ENCODE data around the gene MYBPC3. TPM values are rescaled to one million over a fixed set of nuclear protein-coding genes. Genes with fewer than 3 reads are reported as not detected.

Gene MYBPC3
- total RNA-seq, 1 donor from 2014 or later, result not detected

- no peaks in the 10 kb centered on the region for H3K4me1 Mint-ChIP-seq (ENCODE audit: low read depth, unreplicated experiment)
- no peak overlapping the region for H3K4me3 Mint-ChIP-seq (ENCODE audit: unreplicated experiment)
- TF ChIP-seq CTCF (IDR thresholded peaks at IDR 0.05; ENCODE audit: partially characterized antibody, unreplicated experiment), result no peak
- H3K36me3 Mint-ChIP-seq (ENCODE audit: unreplicated experiment), result no peaks in the 10 kb centered on the region
- H3K9me3 Mint-ChIP-seq (ENCODE audit: unreplicated experiment), result peaks cover 2% of the 10 kb centered on the region
- no peak overlapping the region for H3K27ac Mint-ChIP-seq (ENCODE audit: unreplicated experiment)
- DNase-seq, result no peak
- H3K27me3 Mint-ChIP-seq (ENCODE audit: unreplicated experiment), result no peaks in the 10 kb centered on the region
Measured at GRCh38 chr11:47384498-47384897, 32.0 kb upstream of the MYBPC3 start.

- Mint-ChIP-seq H3K4me1 (ENCODE audit: low read depth, unreplicated experiment) (no peaks in the 10 kb centered on the region), H3K4me3 (ENCODE audit: unreplicated experiment) (no peak overlapping the region), H3K36me3 (ENCODE audit: unreplicated experiment) (no peaks in the 10 kb centered on the region), H3K27me3 (ENCODE audit: unreplicated experiment) (no peaks in the 10 kb centered on the region), H3K27ac (ENCODE audit: unreplicated experiment) (no peak overlapping the region), H3K9me3 (ENCODE audit: unreplicated experiment) (peaks cover 2% of the 10 kb centered on the region)
- no peak for TF ChIP-seq CTCF (IDR thresholded peaks at IDR 0.05; ENCODE audit: partially characterized antibody, unreplicated experiment)
- DNase-seq, result no peak
Measured at GRCh38 chr11:47383071-47383470, 30.6 kb upstream of the MYBPC3 start.

GRCh38 chr11:47380078-47380477 is 27.6 kb upstream of the MYBPC3 start:
- H3K27ac Mint-ChIP-seq (ENCODE audit: unreplicated experiment), result no peak overlapping the region
- no peak for DNase-seq
- peaks cover 2% of the 10 kb centered on the region for H3K9me3 Mint-ChIP-seq (ENCODE audit: unreplicated experiment)
- no peaks in the 10 kb centered on the region for H3K36me3 Mint-ChIP-seq (ENCODE audit: unreplicated experiment)
- no peak for TF ChIP-seq CTCF (IDR thresholded peaks at IDR 0.05; ENCODE audit: partially characterized antibody, unreplicated experiment)
- no peaks in the 10 kb centered on the region for H3K4me1 Mint-ChIP-seq (ENCODE audit: low read depth, unreplicated experiment)
- no peaks in the 10 kb centered on the region for H3K27me3 Mint-ChIP-seq (ENCODE audit: unreplicated experiment)
- H3K4me3 Mint-ChIP-seq (ENCODE audit: unreplicated experiment), result no peak overlapping the region

- no peak for TF ChIP-seq CTCF (IDR thresholded peaks at IDR 0.05; ENCODE audit: partially characterized antibody, unreplicated experiment)
- no peak for DNase-seq
- H3K36me3 Mint-ChIP-seq (ENCODE audit: unreplicated experiment), result no peaks in the 10 kb centered on the region
- H3K27me3 Mint-ChIP-seq (ENCODE audit: unreplicated experiment), result no peaks in the 10 kb centered on the region
- H3K4me1 Mint-ChIP-seq (ENCODE audit: low read depth, unreplicated experiment), result no peaks in the 10 kb centered on the region
- H3K27ac Mint-ChIP-seq (ENCODE audit: unreplicated experiment), result no peak overlapping the region
- peaks cover 2% of the 10 kb centered on the region for H3K9me3 Mint-ChIP-seq (ENCODE audit: unreplicated experiment)
- H3K4me3 Mint-ChIP-seq (ENCODE audit: unreplicated experiment), result no peak overlapping the region
Measured at GRCh38 chr11:47379317-47379716, 26.8 kb upstream of the MYBPC3 start.

- Mint-ChIP-seq H3K4me1 (ENCODE audit: low read depth, unreplicated experiment) (no peaks in the 10 kb centered on the region), H3K27me3 (ENCODE audit: unreplicated experiment) (no peaks in the 10 kb centered on the region), H3K9me3 (ENCODE audit: unreplicated experiment) (peaks cover 2% of the 10 kb centered on the region), H3K36me3 (ENCODE audit: unreplicated experiment) (no peaks in the 10 kb centered on the region), H3K27ac (ENCODE audit: unreplicated experiment) (no peak overlapping the region), H3K4me3 (ENCODE audit: unreplicated experiment) (no peak overlapping the region)
- no peak for DNase-seq
- TF ChIP-seq CTCF (IDR thresholded peaks at IDR 0.05; ENCODE audit: partially characterized antibody, unreplicated experiment), result no peak
Measured at GRCh38 chr11:47378836-47379170, 26.3 kb upstream of the MYBPC3 start.

Data from glutamatergic neuron (in vitro differentiated cells).